NCI-H128 (cell line): Measurements from ENCODE around the gene JOSD1.
A peak's percentile ranks its signal among the peaks of the same experiment; 100 is the strongest.
"Not testable (repeated sequence)": the region's sequence is repeated elsewhere in the genome, so short reads cannot be mapped to it uniquely, and the experiment has no call there.

Experiments used
- DNase-seq: peaks from one replicate; lab custom pipeline; 2025; ENCODE audit not compliant: unreplicated experiment; lab: John Stamatoyannopoulos, UW

JOSD1 gene

DNA sequence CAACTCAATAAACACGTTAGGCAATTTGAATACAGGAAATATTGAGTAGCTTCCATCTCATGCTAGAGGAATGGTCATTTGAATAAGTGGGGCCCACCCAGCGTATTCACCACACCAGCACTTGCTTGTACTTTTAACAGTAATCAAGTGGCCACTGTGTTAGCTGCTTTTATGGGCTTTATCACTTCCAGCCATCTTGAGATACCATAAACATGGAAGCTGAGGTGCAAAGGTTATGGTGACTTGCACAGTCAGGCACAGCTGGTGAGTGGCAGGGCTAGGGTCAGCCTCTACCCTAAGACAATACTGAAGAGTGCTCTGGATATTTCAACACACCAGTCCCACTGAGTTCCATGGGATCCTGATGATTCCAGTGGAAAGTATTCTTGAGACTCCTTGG lies 6.7 kb downstream of the JOSD1 start:
- no peak for DNase-seq

DNA sequence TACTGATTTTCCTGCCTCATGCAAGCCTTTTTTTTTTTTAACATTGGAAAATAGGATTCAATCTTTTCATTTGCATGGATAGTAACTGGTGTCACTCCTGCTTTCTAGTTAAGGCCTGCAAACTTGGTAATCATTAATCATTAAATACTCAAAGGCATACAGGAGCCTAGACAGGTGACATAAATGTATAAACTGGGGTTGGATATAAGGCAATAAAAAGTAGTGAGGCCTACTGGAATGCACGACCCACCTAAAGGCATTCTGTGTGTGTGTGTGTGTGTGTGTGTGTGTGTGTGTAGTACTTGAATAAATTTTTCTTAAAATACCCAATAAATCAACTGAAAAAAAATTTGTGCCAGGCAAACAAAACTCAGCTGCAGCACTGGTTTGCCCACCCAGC lies 11.1 kb downstream of the JOSD1 start:
- no peak for DNase-seq

DNA sequence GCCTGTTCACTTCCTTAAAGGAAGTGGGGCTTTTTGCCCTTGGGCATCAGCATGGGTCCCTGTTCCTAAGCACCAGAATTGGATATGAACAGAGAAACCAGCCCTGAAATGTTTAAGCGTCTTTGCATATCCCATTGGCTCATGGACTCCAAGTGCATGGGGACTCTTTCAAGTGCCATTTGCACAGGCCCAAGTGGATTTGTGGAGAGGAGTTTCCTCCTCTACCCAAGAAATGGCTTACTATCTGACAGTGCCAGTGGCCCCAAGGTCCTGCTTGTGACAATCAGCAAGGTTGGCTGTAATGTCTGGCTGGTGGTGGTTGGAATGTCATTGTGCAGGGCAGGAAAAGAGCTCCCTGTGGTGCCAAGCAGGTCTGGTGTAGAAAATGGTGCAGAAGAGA lies 15.0 kb downstream of the JOSD1 start:
- no peak for DNase-seq

DNA sequence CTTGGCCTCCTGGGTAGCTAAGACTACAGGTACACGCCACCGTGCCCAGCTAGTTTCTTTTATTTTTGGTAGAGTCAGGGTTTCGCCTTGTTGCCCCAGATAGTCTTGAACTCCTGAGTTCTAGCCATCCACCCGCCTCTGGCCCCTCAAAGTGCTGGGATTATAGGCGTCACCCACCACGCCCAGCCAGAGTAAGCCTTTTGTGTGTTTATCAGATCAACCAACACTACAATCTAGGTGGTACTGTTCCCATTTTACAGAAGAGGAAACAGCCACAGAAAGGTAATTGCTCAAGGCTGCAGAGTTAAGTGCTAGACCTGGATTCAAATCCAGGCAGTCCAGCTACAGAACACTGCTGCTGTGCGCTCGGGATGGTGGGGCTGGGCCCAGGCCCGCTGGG lies 15.8 kb downstream of the JOSD1 start:
- no peak for DNase-seq

DNA sequence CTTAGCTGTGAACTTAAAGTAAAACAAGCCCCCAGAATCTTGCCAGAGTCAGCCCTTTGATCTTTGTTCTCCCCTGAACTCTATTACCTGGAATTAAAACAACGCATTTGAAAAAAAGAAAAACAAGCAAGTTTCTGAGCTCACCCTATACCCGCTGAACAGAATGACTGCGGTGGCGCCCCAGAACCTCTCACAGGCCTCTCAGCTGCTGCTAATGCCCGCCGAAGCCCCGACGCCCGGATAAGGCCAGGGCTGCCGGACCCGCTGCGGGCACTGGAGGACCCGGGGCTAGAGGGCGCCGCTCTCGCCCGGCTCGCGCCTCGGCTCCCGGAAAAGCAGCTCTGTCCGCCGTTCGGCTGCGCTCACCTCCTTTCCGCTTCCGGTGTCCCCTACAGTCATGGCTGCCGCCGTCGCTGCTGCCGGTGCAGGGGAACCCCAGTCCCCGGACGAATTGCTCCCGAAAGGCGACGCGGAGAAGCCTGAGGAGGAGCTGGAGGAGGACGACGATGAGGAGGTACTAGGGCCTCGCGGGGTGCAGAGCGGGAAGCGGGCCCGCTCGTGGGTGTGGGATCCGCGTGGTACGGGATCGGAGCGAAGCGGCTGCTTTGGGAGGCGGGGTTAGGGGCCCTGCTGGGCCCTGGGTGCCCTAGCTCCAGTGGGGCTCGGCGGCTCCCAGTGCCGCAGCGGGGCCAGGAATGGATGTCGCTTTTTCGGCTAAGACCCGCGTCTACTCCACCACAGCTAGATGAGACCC lies 19.0 kb downstream of the JOSD1 start, which contains the start of gene TOMM22:
Gene TOMM22, plus strand, starts transcription at position 376 of the 754 bp plus-strand sequence. Its CDS starts 22 bp downstream, at position 398.
- DNase-seq, result peak; percentile 64

GRCh38 chr22:38675833-38676232 lies 24.9 kb downstream of the JOSD1 start:
- no peak for DNase-seq

DNA sequence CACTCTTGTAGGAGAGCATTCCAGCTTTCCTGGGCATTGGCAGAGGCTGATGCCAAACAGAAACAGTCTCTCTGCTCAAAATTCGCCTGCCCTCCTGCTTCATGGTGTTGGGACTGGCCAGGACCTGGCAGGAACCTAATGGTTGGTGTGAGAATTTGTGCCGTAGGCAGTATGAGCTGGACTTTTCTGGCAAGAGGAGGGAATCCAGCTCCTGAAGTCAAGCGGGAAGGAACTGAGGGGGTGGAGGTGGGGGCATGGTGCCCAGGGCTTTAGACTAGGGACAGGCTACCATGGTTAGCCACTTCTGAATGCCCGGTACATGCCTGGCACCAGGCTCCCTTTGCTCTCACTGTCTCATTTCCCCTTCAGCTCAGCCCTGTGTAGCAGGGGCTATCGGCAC lies 25.9 kb downstream of the JOSD1 start:
- no peak for DNase-seq

DNA sequence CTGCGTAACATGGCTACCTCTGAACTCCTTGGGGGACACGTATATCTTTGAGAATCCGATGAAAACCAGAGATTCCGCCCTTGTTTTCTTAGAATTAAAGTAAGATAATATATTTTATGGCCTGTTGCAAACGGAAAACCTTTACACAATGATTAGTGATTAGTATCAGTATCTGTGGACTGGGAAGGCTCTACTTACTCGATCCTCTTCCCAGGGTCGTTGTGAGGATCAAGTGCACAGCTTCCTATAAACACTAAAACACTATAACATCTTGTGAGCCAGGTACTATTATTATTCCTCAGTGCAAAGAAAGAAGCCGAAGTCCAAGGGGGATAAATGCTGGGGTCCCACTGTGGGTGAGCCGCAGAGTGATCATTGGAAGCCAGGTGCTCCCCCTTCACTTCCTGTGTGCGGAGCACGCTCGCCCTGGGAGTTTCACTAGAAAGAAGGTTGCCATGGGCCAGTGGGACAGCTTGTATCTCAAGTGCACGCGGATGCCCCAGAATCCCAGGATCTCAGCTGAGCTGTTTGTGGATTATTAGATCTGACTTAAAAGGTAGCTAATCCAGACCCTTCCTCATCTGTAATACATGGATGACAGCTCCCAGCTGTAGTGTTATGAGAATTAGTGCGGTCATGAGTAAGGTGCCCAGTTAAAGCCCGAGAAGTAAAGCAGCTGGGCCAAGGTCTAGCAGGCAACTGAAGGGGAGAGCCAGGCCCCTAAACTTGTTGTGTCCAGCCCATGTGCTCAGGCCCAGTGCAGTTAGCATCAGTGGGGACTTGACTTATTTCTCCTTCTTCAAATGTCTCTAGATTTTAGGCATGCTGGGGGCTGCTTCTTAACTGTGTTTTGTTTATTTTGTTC lies 43.5 kb downstream of the JOSD1 start:
- DNase-seq, result no peak

GRCh38 chr22:38656256-38657044 lies 44.3 kb downstream of the JOSD1 start, which contains the start of the genes CBY1 and FAM227A:
Gene CBY1, plus strand, starts transcription at chr22:38656638. Its CDS starts 11,417 bp downstream, at chr22:38668055.
Gene FAM227A, minus strand, starts transcription at chr22:38656392. Its CDS starts 6,224 bp downstream, at chr22:38650168.
- peak; percentile 74 for DNase-seq

DNA sequence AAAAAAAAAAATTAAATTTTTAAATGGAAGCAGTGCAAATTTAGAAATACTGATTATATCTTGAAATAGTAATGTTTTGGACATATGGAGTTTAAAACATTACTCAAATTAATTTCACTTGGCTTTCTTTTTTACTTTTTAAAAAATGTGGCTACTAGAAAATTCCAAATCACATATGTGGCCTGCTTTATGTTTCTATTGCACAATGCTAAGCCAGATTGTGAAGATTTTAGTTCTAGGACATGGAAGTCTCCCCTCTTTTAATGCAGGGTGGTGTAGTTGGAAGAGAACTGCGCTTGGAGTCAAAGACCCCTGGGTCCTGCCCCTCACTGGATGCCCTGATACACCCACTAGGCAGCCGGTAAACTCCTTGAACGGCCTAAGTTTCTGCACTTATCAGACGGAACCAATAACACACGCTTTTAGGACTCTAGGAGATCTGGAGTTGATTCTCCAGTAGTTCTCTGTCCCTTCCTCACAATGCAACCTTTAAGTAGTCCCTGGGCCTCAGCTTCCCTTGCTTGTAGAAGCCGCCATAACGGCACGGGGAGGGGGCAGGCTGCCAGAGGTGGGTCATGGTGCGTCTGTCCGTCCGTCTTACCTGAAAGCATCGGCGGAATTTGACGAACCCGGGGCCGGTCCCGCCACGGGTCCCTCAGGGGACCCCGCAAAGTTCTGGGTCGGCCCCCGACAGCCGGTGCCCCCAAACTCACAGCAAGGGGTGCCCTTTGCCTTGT lies 45.1 kb downstream of the JOSD1 start:
- no peak for DNase-seq

DNA sequence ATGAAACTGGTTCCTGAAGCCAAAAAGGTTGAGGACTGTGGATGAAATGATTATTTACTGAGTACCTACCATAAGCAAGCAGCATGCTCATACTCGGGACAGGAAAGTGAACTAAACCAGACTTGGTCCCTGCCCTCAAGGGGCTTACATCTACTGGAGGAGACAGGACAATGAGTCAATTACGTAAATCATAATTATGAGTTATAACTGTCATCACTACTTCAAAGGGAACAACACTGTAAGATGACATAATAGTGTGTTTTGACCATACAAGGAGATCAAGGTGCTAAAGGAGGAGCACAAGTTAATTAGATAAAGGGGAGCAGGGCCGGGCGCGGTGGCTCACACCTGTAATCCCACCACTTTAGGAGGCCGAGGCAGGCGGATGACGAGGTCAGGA lies 47.0 kb downstream of the JOSD1 start:
- DNase-seq, result no peak

- no peak for DNase-seq
These were observed 47.9 kb downstream of the JOSD1 start for GRCh38 chr22:38652859-38653258.

DNA sequence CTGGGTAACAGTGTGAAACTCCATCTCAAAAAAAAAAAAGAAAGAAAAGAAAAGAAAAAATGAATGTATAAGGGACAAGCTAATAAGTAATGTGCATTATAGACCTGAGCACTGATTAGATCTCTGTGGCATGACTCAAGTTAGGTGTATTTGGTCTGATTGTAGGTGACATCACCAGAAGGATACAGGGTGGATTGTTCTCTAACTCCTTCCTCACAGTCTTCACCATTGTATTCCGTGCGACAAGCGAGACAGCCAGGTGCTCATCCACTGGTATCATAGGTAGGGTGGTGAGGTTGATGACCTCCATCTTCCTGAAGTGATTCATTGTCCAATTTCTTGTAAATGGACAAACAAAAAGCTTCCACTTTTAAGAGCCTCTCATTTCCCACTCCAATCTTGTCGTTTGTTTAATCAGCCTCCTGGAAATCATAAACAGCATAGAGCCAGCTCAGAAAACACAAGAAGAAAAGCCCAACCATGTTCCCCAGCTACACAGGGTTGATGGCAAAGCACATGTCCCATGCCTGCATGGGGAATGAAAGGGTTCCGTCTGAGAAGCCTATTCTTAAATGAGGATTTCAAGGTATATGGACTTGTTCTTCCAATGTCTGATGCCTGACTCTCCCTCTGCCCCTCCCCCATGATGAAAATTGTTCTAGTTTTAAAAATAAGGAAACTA lies 50.8 kb downstream of the JOSD1 start:
- no peak for DNase-seq

DNA sequence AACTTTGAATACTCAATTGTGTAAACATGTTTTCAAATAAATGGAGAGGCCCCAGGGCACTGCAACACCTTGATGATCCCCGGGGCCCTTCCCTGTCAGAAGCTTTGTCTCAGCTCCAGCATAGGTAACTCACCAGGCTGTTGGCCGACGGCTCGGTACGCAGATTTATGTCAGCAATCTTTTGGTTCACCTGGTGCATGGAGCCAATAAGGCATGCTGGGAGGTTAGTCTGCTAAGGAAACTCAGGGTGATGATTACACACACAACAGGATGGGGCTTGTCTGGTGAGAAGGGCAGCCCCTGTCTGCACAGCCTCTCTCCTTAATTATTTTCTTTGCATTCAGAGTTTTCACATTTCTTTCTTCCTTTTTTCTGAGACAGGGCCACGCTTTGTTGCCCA lies 55.3 kb downstream of the JOSD1 start:
- no peak for DNase-seq

GRCh38 chr22:38644245-38644644 lies 56.5 kb downstream of the JOSD1 start:
- not testable (repeated sequence) for DNase-seq

GRCh38 chr22:38641476-38642040 lies 59.2 kb downstream of the JOSD1 start:
- no peak for DNase-seq

DNA sequence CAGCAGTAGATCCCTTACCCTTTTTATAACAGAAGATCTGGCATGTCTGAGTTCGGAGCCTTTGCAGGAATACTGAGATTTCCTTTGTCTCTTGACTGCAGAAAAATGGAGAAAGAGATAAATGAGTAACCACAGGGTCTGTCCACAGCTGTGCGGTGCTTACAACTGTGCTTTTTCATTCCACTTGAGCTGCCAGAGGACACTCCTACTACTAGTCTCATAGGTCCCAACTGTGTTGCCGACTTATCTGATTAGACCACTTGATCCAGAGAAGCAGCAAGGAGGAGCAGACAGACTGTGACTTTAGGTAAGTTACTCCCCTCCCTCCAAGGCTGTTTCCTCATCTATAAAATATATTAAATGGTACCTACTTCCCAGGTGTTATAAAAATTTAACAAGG lies 62.0 kb downstream of the JOSD1 start:
- no peak for DNase-seq

- DNase-seq, result no peak
These were observed 62.5 kb downstream of the JOSD1 start for GRCh38 chr22:38638216-38638615.
